Loucy (cell line): ENCODE measurements around the gene SRGN.
"Not testable (repeated sequence)": the region's sequence is repeated elsewhere in the genome, so short reads cannot be mapped to it uniquely, and the experiment has no call there.

ENCODE experiments used
- EZH2phosphoT487 ChIP-seq: fragments of 200-600 bp; IDR thresholded peaks from 2 replicates; pipeline ENCODE4 v1.6.1; 2018; ENCODE audit warnings: antibody characterized with exemption, mild to moderate bottlenecking, moderate library complexity, borderline replicate concordance
- TF ChIP-seq, protein P1 (sequence below): fragments of 200-600 bp; sonication (generic); conservative IDR thresholded peaks from 2 replicates; pipeline ENCODE4 v1.5.1; 2014; ENCODE audit warnings: mild to moderate bottlenecking, antibody characterized with exemption, low read length

DNA sequence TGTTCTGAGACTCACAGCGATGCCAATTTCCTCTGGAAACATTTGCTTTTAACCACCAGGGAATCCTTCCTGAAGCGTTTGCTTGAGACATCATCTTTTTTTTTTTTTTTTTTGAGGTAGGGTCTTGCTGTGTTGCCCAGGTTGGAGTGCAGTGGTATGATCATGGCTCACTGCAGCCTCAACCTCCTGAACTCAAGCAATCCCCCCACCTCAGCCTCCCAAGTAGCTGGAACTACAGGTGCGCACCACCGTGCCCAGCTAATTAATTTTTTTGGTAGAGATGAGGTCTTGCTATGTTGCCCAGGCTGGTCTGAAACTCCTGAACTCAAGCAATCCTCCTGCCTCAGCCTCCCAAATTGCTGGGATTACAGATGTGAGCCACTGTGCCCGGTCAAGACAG is 47.0 kb upstream of the SRGN start:
- TF ChIP-seq, protein P1, sequence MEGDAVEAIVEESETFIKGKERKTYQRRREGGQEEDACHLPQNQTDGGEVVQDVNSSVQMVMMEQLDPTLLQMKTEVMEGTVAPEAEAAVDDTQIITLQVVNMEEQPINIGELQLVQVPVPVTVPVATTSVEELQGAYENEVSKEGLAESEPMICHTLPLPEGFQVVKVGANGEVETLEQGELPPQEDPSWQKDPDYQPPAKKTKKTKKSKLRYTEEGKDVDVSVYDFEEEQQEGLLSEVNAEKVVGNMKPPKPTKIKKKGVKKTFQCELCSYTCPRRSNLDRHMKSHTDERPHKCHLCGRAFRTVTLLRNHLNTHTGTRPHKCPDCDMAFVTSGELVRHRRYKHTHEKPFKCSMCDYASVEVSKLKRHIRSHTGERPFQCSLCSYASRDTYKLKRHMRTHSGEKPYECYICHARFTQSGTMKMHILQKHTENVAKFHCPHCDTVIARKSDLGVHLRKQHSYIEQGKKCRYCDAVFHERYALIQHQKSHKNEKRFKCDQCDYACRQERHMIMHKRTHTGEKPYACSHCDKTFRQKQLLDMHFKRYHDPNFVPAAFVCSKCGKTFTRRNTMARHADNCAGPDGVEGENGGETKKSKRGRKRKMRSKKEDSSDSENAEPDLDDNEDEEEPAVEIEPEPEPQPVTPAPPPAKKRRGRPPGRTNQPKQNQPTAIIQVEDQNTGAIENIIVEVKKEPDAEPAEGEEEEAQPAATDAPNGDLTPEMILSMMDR, result not testable (repeated sequence)
- not testable (repeated sequence) for TF ChIP-seq EZH2phosphoT487
